SU-DHL-6 (cell line): ENCODE measurements around the gene SRSF1.

ENCODE experiments used
- EZH2phosphoT487 ChIP-seq: fragments of 200-600 bp; sonication (generic), shearing (Covaris generic); conservative IDR thresholded peaks from 2 replicates; pipeline ENCODE4 v1.6.1; 2018; ENCODE audit warnings: mild to moderate bottlenecking, antibody characterized with exemption, low read length, moderate library complexity, mixed read lengths
- TF ChIP-seq, protein P1 (sequence below): fragments of 200-600 bp; sonication (generic); IDR thresholded peaks from one replicate; pipeline ENCODE4 v1.5.1; 2017; ENCODE audit warnings: antibody characterized with exemption, mild to moderate bottlenecking, low read length, moderate library complexity; ENCODE audit not compliant: insufficient read depth, poor library complexity, severe bottlenecking

DNA sequence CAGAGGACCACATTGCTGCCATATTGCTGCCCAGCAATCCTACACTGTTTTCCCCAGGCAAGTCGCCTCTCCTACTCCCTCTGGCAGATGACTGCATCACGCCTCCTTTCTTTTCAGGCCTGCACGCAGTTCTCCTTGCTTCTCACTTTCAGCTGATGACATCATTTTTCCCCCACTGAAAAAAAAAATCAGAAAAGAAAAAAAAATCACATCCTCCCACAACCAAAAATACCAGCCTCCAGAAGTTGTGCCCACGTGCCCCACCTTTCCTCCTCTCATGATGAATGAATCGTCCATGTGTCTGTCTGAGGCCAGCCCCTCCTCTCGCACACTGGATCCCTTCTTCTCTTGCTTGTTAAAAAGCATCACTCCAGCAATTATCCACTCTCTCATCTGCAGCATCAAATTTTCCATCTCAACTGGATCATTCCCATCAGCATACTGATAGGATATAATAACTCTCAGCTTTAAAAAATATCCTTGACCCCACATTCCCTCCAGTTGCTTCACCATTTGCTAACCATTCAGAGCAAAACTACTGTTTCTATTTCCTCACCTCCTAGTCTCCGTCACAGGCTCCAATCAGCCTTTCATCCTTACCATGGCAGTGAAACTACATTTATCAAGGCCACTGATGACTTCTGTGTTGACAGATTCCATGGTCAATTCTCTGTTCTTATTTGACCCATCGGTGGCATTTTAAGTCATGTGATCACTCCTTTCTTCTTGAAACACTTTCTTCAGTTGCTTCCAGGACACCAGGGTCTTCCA, 46.1 kb upstream of the SRSF1 start:
- TF ChIP-seq, protein P1, sequence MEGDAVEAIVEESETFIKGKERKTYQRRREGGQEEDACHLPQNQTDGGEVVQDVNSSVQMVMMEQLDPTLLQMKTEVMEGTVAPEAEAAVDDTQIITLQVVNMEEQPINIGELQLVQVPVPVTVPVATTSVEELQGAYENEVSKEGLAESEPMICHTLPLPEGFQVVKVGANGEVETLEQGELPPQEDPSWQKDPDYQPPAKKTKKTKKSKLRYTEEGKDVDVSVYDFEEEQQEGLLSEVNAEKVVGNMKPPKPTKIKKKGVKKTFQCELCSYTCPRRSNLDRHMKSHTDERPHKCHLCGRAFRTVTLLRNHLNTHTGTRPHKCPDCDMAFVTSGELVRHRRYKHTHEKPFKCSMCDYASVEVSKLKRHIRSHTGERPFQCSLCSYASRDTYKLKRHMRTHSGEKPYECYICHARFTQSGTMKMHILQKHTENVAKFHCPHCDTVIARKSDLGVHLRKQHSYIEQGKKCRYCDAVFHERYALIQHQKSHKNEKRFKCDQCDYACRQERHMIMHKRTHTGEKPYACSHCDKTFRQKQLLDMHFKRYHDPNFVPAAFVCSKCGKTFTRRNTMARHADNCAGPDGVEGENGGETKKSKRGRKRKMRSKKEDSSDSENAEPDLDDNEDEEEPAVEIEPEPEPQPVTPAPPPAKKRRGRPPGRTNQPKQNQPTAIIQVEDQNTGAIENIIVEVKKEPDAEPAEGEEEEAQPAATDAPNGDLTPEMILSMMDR = no peak
- TF ChIP-seq EZH2phosphoT487 = no peak
